Measurements from ENCODE around the gene GSX1. TPM values are rescaled to one million over a fixed set of nuclear protein-coding genes. Genes with fewer than 3 reads are reported as not detected.

The GSX1 gene
- total and polyA plus RNA-seq, 2 of the 4 experiments (the other 2 are of a cell fraction), result not detected

GRCh38 chr13:27808851-27809550, 16.7 kb downstream of the GSX1 start:
- in situ Hi-C loops (cut with MboI; ENCODE audit: low sequenced_read_pairs) (no loop called here), intact Hi-C loops (cut with micrococcal nuclease) (no loop called here), dilution Hi-C loops (cut with HindIII; ENCODE audit: low sequenced_read_pairs, unreplicated experiment) (no loop called here)
- CTCF ChIA-PET, result no interaction called here
- no peak for DNase-seq
- no peak overlapping the region for H3K9ac ChIP-seq (ENCODE audit: low read depth, low read length)
- H3K4me2 ChIP-seq (ENCODE audit: low read depth, low read length), result no peak overlapping the region
- H3K79me1 ChIP-seq (ENCODE audit: low read depth in 1 of 2, low read length in 2 of 2), result no peaks in the 10 kb centered on the region
- no peaks in the 10 kb centered on the region; the same call in 1 of the 2 replicates for H3K9me1 ChIP-seq (ENCODE audit: insufficient read depth, low read length)
- no peaks in the 10 kb centered on the region for H3K9me3 ChIP-seq (ENCODE audit: control insufficient read depth, insufficient read depth, low read length)
- no peak overlapping the region for H2BK15ac ChIP-seq (ENCODE audit: low read depth, low read length)
- BruUV-seq (replicated peaks), result no TSS peak
- H3K14ac ChIP-seq (replicated peaks; ENCODE audit: low read depth, low read length), result no peak overlapping the region
- no peaks in the 10 kb centered on the region for H3K4me1 ChIP-seq (ENCODE audit: control insufficient read depth, insufficient read depth, low read length)
- no peak overlapping the region for H2BK20ac ChIP-seq (ENCODE audit: low read depth, low read length)
- TF ChIP-seq RAD21 (IDR thresholded peaks at IDR 0.05; ENCODE audit: low read length) (no peak), RCOR1 (IDR thresholded peaks at IDR 0.05; ENCODE audit: insufficient replicate concordance, low read length) (no peak), ELK1 (IDR thresholded peaks at IDR 0.05; ENCODE audit: borderline replicate concordance, low read depth, low read length) (no peak), MXI1 (IDR thresholded peaks at IDR 0.05; ENCODE audit: borderline replicate concordance, low read depth, low read length) (no peak), MAFK (IDR thresholded peaks at IDR 0.05; ENCODE audit: low read depth, low read length) (no peak), CTCF (conservative IDR thresholded peaks at IDR 0.05; ENCODE audit: low read depth, low read length) (no peak), BHLHE40 (IDR thresholded peaks at IDR 0.05; ENCODE audit: low read depth, low read length) (no peak), RFX5 (IDR thresholded peaks at IDR 0.05; ENCODE audit: low read depth, low read length) (no peak), USF2 (IDR thresholded peaks at IDR 0.05; ENCODE audit: low read depth, low read length) (no peak), NFE2L2 (IDR thresholded peaks at IDR 0.05; ENCODE audit: low read depth, low read length) (no peak), SMC3 (IDR thresholded peaks at IDR 0.05; ENCODE audit: low read depth, low read length) (no peak), CHD1 (IDR thresholded peaks at IDR 0.05; ENCODE audit: low read depth, low read length) (no peak), FOS (IDR thresholded peaks at IDR 0.05; ENCODE audit: low read depth, low read length) (no peak), MAZ (IDR thresholded peaks at IDR 0.05; ENCODE audit: borderline replicate concordance, low read depth, low read length) (no peak), CEBPB (IDR thresholded peaks at IDR 0.05; ENCODE audit: low read depth, low read length) (no peak), POLR2A (IDR thresholded peaks at IDR 0.05; ENCODE audit: low read depth, low read length) (no peak)
- WGBS, 2 experiments (ENCODE audit: extremely low coverage in 2 of 2, insufficient read length in 1 of 2), result 53% methylated on average over 2 of the region's 5 CpGs; no CpG with 5 or more reads in 1 of the 2 experiments
- no peak overlapping the region for H3K4ac ChIP-seq (ENCODE audit: low read depth, low read length)
- H3K4me3 ChIP-seq (ENCODE audit: insufficient read depth, low read depth, low read length), result no peak overlapping the region
- H2AK9ac ChIP-seq (replicated peaks; ENCODE audit: low read depth, low read length, poor library complexity), result no peak overlapping the region
- no peak overlapping the region for H4K5ac ChIP-seq (ENCODE audit: low read depth, low read length)
- H3K27me3 ChIP-seq (ENCODE audit: control insufficient read depth, insufficient read depth, low read length), result peaks cover 18% of the 10 kb centered on the region
- ATAC-seq (ENCODE audit: low read depth), result no peak
- no peak overlapping the region for H4K91ac ChIP-seq (ENCODE audit: insufficient read depth, low read depth, low read length)
- no peak overlapping the region for H2BK5ac ChIP-seq (ENCODE audit: low read depth, low read length, poor library complexity, severe bottlenecking)
- H3K56ac ChIP-seq (ENCODE audit: extremely low read depth, insufficient read depth, low read length), result no peak overlapping the region
- no peak overlapping the region for H3K18ac ChIP-seq (ENCODE audit: low read depth, low read length)
- no peaks in the 10 kb centered on the region for H3K36me3 ChIP-seq (ENCODE audit: control insufficient read depth, insufficient read depth, low read length)
- no peak overlapping the region for H2AK5ac ChIP-seq (ENCODE audit: low read depth, low read length)
- POLR2A ChIA-PET (ENCODE audit: unreplicated experiment), result no interaction called here
- no peaks in the 10 kb centered on the region for H4K20me1 ChIP-seq (ENCODE audit: insufficient read depth, low read length)
- H3K23ac ChIP-seq (ENCODE audit: low read depth, low read length), result no peak overlapping the region
- H2BK120ac ChIP-seq (ENCODE audit: low read depth, low read length), result no peak overlapping the region
- H3K27ac ChIP-seq (ENCODE audit: insufficient read depth, low read length), result no peak overlapping the region
- H2AFZ ChIP-seq (replicated peaks; ENCODE audit: low read length, poor library complexity), result no peak overlapping the region
- H4K8ac ChIP-seq (ENCODE audit: low read depth in 2 of 2, low read length in 2 of 2), result no peak overlapping the region

Data from IMR-90 (cell line).